ENCODE results near the gene CBX3. TPM values are rescaled to one million over a fixed set of nuclear protein-coding genes. Genes with fewer than 3 reads are reported as not detected.
"Not testable (repeated sequence)": the region's sequence is repeated elsewhere in the genome, so short reads cannot be mapped to it uniquely, and the experiment has no call there.

Gene CBX3
- total RNA-seq, 2 experiments from 2014 or later: 252 to 364 TPM

- no peaks in the 10 kb centered on the region for H3K9me3 ChIP-seq (ENCODE audit: low read length)
- ChIA-PET POLR2A (interaction anchor here (0.6 to 2.2 kb wide), 2 partner anchors 11 to 51 kb away, joined by 3 to 6 read pairs; partner anchors contain the start of gene NFE2L3), CTCF (ENCODE audit: unreplicated experiment) (no interaction called here)
- H3K9me2 ChIP-seq (ENCODE audit: insufficient read depth, low read length): no peaks in the 10 kb centered on the region
- H4K20me1 ChIP-seq (ENCODE audit: insufficient read depth, low read length): peaks cover 6% of the 10 kb centered on the region; the same call in 1 of the 2 replicates
- H3K4me1 ChIP-seq (ENCODE audit: insufficient read depth, low read length, poor library complexity, severe bottlenecking): peaks cover 36% of the 10 kb centered on the region
- peaks cover 30% of the 10 kb centered on the region for H3K79me2 ChIP-seq (ENCODE audit: insufficient read depth, low read depth, low read length)
- H3K4me3 ChIP-seq (ENCODE audit: low read depth, low read length, poor library complexity, severe bottlenecking): no peak overlapping the region
- TF ChIP-seq EZH2phosphoT487 (IDR thresholded peaks at IDR 0.05; ENCODE audit: borderline replicate concordance, low read depth, low read length): no peak
- TF ChIP-seq CTCF (conservative IDR thresholded peaks at IDR 0.05; ENCODE audit: low read length): no peak
- no TSS peak for BruUV-seq (replicated peaks)
- no peak for DNase-seq (ENCODE audit: low spot score)
- no peak overlapping the region for H3K27ac ChIP-seq (ENCODE audit: low read depth, low read length, poor library complexity, severe bottlenecking)
- intact Hi-C loops (cut with micrococcal nuclease; ENCODE audit: unreplicated experiment): no loop called here
- no peak overlapping the region for H2AFZ ChIP-seq (ENCODE audit: low read length)
- H3K4me2 ChIP-seq (ENCODE audit: low read length): no peak overlapping the region
- H3K36me3 ChIP-seq (ENCODE audit: insufficient read depth, low read length): no peaks in the 10 kb centered on the region; the same call in 1 of the 2 replicates
These were observed 39.1 kb upstream of the CBX3 start for GRCh38 chr7:26162431-26162830.

GRCh38 chr7:26163804-26164203, 37.7 kb upstream of the CBX3 start:
- CTCF ChIA-PET (ENCODE audit: unreplicated experiment); H3K36me3 ChIP-seq (ENCODE audit: insufficient read depth, low read length); BruUV-seq (replicated peaks); intact Hi-C loops (cut with micrococcal nuclease; ENCODE audit: unreplicated experiment); H3K4me3 ChIP-seq (ENCODE audit: low read depth, low read length, poor library complexity, severe bottlenecking); H4K20me1 ChIP-seq (ENCODE audit: insufficient read depth, low read length); H3K27ac ChIP-seq (ENCODE audit: low read depth, low read length, poor library complexity, severe bottlenecking); H3K9me3 ChIP-seq (ENCODE audit: low read length); H3K4me2 ChIP-seq (ENCODE audit: low read length); POLR2A ChIA-PET; H2AFZ ChIP-seq (ENCODE audit: low read length); H3K9me2 ChIP-seq (ENCODE audit: insufficient read depth, low read length); DNase-seq (ENCODE audit: low spot score): not testable (repeated sequence)
- Histone ChIP-seq H3K79me2 (ENCODE audit: insufficient read depth, low read depth, low read length) (peaks cover 23% of the 10 kb centered on the region; the same call in 1 of the 2 replicates), H3K4me1 (ENCODE audit: insufficient read depth, low read length, poor library complexity, severe bottlenecking) (peaks cover 25% of the 10 kb centered on the region)

- Histone ChIP-seq H4K20me1 (ENCODE audit: insufficient read depth, low read length) (no peaks in the 10 kb centered on the region), H3K27ac (ENCODE audit: low read depth, low read length, poor library complexity, severe bottlenecking) (no peak overlapping the region), H3K4me2 (ENCODE audit: low read length) (no peak overlapping the region), H3K36me3 (ENCODE audit: insufficient read depth, low read length) (peaks cover 12% of the 10 kb centered on the region), H2AFZ (ENCODE audit: low read length) (no peak overlapping the region), H3K9me2 (ENCODE audit: insufficient read depth, low read length) (no peaks in the 10 kb centered on the region), H3K4me3 (ENCODE audit: low read depth, low read length, poor library complexity, severe bottlenecking) (no peak overlapping the region), H3K79me2 (ENCODE audit: insufficient read depth, low read depth, low read length) (peaks cover 13% of the 10 kb centered on the region; the same call in 1 of the 2 replicates), H3K4me1 (ENCODE audit: insufficient read depth, low read length, poor library complexity, severe bottlenecking) (peaks cover 13% of the 10 kb centered on the region), H3K9me3 (ENCODE audit: low read length) (no peaks in the 10 kb centered on the region)
- intact Hi-C loops (cut with micrococcal nuclease; ENCODE audit: unreplicated experiment): no loop called here
- DNase-seq (ENCODE audit: low spot score): no peak
- ChIA-PET POLR2A (interaction anchor here (0.5 to 2.9 kb wide), 5 partner anchors 9 to 300 kb away, joined by 3 to 22 read pairs (median 6); partner anchors contain the start of gene NFE2L3), CTCF (ENCODE audit: unreplicated experiment) (no interaction called here)
- BruUV-seq (replicated peaks): no TSS peak
- no peak for TF ChIP-seq CTCF (conservative IDR thresholded peaks at IDR 0.05; ENCODE audit: low read length)
- no peak for TF ChIP-seq EZH2phosphoT487 (IDR thresholded peaks at IDR 0.05; ENCODE audit: borderline replicate concordance, low read depth, low read length)
These were observed 35.4 kb upstream of the CBX3 start for GRCh38 chr7:26165950-26166683.
